Hepatocyte (in vitro differentiated cells): ENCODE results near the gene DHRS7. TPM values are rescaled to one million over a fixed set of nuclear protein-coding genes. Genes with fewer than 3 reads are reported as not detected.
A peak's percentile ranks its signal among the peaks of the same experiment; 100 is the strongest.

Source experiments
- DNase-seq: peaks from one replicate; pipeline ENCODE4 v3.0.0-alpha.2; 2016; ENCODE audit warnings: low spot score
- H2AFZ ChIP-seq: fragments of 200-600 bp; sonication (generic); 2 replicates; pipeline ENCODE4 v1.6.0; 2016; ENCODE audit warnings: antibody characterized with exemption, mild to moderate bottlenecking
- H3K27ac ChIP-seq: fragments of 200-600 bp; sonication (generic); 2 replicates; pipeline ENCODE4 v1.5.1; 2016; ENCODE audit warnings: mild to moderate bottlenecking
- H3K27me3 ChIP-seq: fragments of 200-600 bp; sonication (generic); 2 replicates; pipeline ENCODE4 v1.6.1; 2016
- H3K36me3 ChIP-seq: fragments of 200-600 bp; sonication (generic); replicated peaks from 2 replicates; pipeline ENCODE4 v1.5.1; 2016; ENCODE audit warnings: low read depth; ENCODE audit not compliant: insufficient read depth
- H3K4me1 ChIP-seq: fragments of 200-600 bp; sonication (generic); 2 replicates; pipeline ENCODE4 v1.5.1; 2016; ENCODE audit warnings: mild to moderate bottlenecking, moderate library complexity; ENCODE audit not compliant: insufficient read depth
- H3K4me2 ChIP-seq: fragments of 200-600 bp; sonication (generic); 2 replicates; pipeline ENCODE4 v1.6.0; 2016
- H3K4me3 ChIP-seq: fragments of 200-600 bp; sonication (generic); 2 replicates; pipeline ENCODE4 v1.5.1; 2016; ENCODE audit warnings: mild to moderate bottlenecking
- H3K79me2 ChIP-seq: fragments of 200-600 bp; sonication (generic); 2 replicates; pipeline ENCODE4 v1.6.0; 2017; ENCODE audit warnings: mild to moderate bottlenecking
- H3K9me2 ChIP-seq: fragments of 200-600 bp; sonication (generic); replicated peaks from 2 replicates; pipeline ENCODE4 v1.6.0; 2017; ENCODE audit warnings: mild to moderate bottlenecking; ENCODE audit not compliant: insufficient read depth
- H3K9me3 ChIP-seq: fragments of 200-600 bp; sonication (generic); 2 replicates; pipeline ENCODE4 v1.5.1; 2016; ENCODE audit warnings: low read depth, mild to moderate bottlenecking
- H4K20me1 ChIP-seq: fragments of 200-600 bp; sonication (generic); 2 replicates; pipeline ENCODE4 v1.6.0; 2016; ENCODE audit warnings: mild to moderate bottlenecking; ENCODE audit not compliant: insufficient read depth, poor library complexity, severe bottlenecking
- CTCF ChIP-seq: fragments of 200-600 bp; sonication (generic); IDR thresholded peaks from 2 replicates; pipeline ENCODE4 v1.5.1; 2016; ENCODE audit warnings: antibody characterized with exemption, mild to moderate bottlenecking; ENCODE audit not compliant: poor library complexity
- EZH2 ChIP-seq: fragments of 200-600 bp; sonication (generic); IDR thresholded peaks from 2 replicates; pipeline ENCODE4 v1.6.1; 2016; ENCODE audit warnings: antibody characterized with exemption, mild to moderate bottlenecking, borderline replicate concordance
- EZH2phosphoT487 ChIP-seq: fragments of 200-600 bp; sonication (generic); IDR thresholded peaks from one replicate; pipeline ENCODE4 v1.6.1; 2018; ENCODE audit warnings: antibody characterized with exemption, mild to moderate bottlenecking, low read depth, moderate library complexity; ENCODE audit not compliant: unreplicated experiment, severe bottlenecking
- WGBS: methylation state at CpG from one replicate; pipeline ENCODE4 v1.1.6; 2016; ENCODE audit warnings: low lambda C conversion rate; ENCODE audit errors: missing lambda C conversion rate; 5-methylcytosine and 5-hydroxymethylcytosine counted together
- polyA plus RNA-seq: library from polyadenylated mRNA; unstranded; fragments of >200 nt; fragmentation: Nextera tagmentation; extraction: Ambion mirVana; gene quantifications from 2 replicates; pipeline ENCODE4 v1.2.1, GENCODE V29; 2016
- total RNA-seq: library from RNA; depleted of rRNA; stranded (reverse); fragments of >200 nt; gene quantifications from 2 replicates; pipeline ENCODE4 v1.2.3, GENCODE V29; 2014

Gene DHRS7
- total and polyA plus RNA-seq, 2 experiments from 2014 or later = 389 TPM

GRCh38 chr14:60170948-60171347, 5.8 kb upstream of the DHRS7 start:
- Histone ChIP-seq H3K4me2 (no peak overlapping the region), H3K9me2 (no peaks in the 10 kb centered on the region), H3K4me1 (peaks cover 3% of the 10 kb centered on the region), H4K20me1 (no peaks in the 10 kb centered on the region), H3K9me3 (no peaks in the 10 kb centered on the region), H3K36me3 (no peaks in the 10 kb centered on the region), H2AFZ (no peak overlapping the region), H3K27me3 (no peaks in the 10 kb centered on the region), H3K4me3 (no peak overlapping the region), H3K27ac (no peak overlapping the region), H3K79me2 (no peaks in the 10 kb centered on the region)
- 86% methylated on average over 4 of the region's 4 CpGs for WGBS
- TF ChIP-seq CTCF (no peak), EZH2 (no peak), EZH2phosphoT487 (no peak)
- no peak for DNase-seq

GRCh38 chr14:60169722-60170121, 4.5 kb upstream of the DHRS7 start:
- Histone ChIP-seq H3K79me2 (no peaks in the 10 kb centered on the region), H3K4me3 (no peak overlapping the region), H3K4me1 (peaks cover 7% of the 10 kb centered on the region), H3K4me2 (no peak overlapping the region), H3K9me2 (no peaks in the 10 kb centered on the region), H2AFZ (no peak overlapping the region), H3K36me3 (no peaks in the 10 kb centered on the region), H3K27ac (no peak overlapping the region), H3K9me3 (no peaks in the 10 kb centered on the region), H4K20me1 (no peaks in the 10 kb centered on the region), H3K27me3 (no peaks in the 10 kb centered on the region)
- WGBS = 87% methylated on average over 3 of the region's 3 CpGs
- TF ChIP-seq EZH2phosphoT487 = no peak
- no peak for TF ChIP-seq EZH2
- TF ChIP-seq CTCF = no peak
- DNase-seq = no peak

GRCh38 chr14:60166142-60166541, 944 bp upstream of the DHRS7 start:
- H3K4me2 ChIP-seq = peak overlapping the region; percentile 79
- no peaks in the 10 kb centered on the region for H3K27me3 ChIP-seq
- H3K9me2 ChIP-seq = no peaks in the 10 kb centered on the region
- H3K9me3 ChIP-seq = no peaks in the 10 kb centered on the region
- no peaks in the 10 kb centered on the region for H3K36me3 ChIP-seq
- peaks cover 7% of the 10 kb centered on the region for H3K4me1 ChIP-seq
- TF ChIP-seq CTCF (no peak), EZH2phosphoT487 (no peak), EZH2 (no peak)
- peak overlapping the region; percentile 69 for H2AFZ ChIP-seq
- H4K20me1 ChIP-seq = no peaks in the 10 kb centered on the region
- H3K79me2 ChIP-seq = peaks cover 31% of the 10 kb centered on the region
- H3K27ac ChIP-seq = peak overlapping the region; percentile 99
- 64% methylated on average over 3 of the region's 3 CpGs for WGBS
- no peak for DNase-seq
- H3K4me3 ChIP-seq = no peak overlapping the region

GRCh38 chr14:60165547-60165876, 314 bp upstream of the DHRS7 start:
- 21% methylated on average over 4 of the region's 4 CpGs for WGBS
- H3K27ac ChIP-seq = peak overlapping the region; percentile 99

More at GRCh38 chr14:60165547-60165876, 314 bp upstream of the DHRS7 start:
- Histone ChIP-seq H4K20me1 (no peaks in the 10 kb centered on the region), H3K4me2 (peak overlapping the region; percentile 79), H3K27me3 (no peaks in the 10 kb centered on the region), H2AFZ (peak overlapping the region; percentile 69), H3K4me3 (no peak overlapping the region), H3K36me3 (no peaks in the 10 kb centered on the region), H3K9me2 (no peaks in the 10 kb centered on the region), H3K4me1 (peaks cover 7% of the 10 kb centered on the region), H3K9me3 (no peaks in the 10 kb centered on the region), H3K79me2 (peaks cover 37% of the 10 kb centered on the region)
- TF ChIP-seq EZH2 = no peak
- no peak for DNase-seq
